Omental fat pad (tissue), 4 donors: ENCODE results near the gene SHB. TPM values are rescaled to one million over a fixed set of nuclear protein-coding genes. Genes with fewer than 3 reads are reported as not detected.
A peak's percentile ranks its signal among the peaks of the same experiment; 100 is the strongest.
"Not testable (repeated sequence)": the region's sequence is repeated elsewhere in the genome, so short reads cannot be mapped to it uniquely, and the experiment has no call there.

Source experiments
- ATAC-seq: fragments of 150-250 bp; one replicate; pipeline ENCODE4 v1.9.1; 2016; ENCODE audit warnings: mild to moderate bottlenecking, moderate library complexity; ENCODE audit not compliant: low FRiP score
- DNase-seq: peaks from one replicate; pipeline ENCODE4 v3.0.0-alpha.2; 2019; ENCODE audit warnings: low spot score
- CTCF ChIP-seq, 3 donors: fragments of 450-650 bp; IDR thresholded peaks; one replicate each; pipeline ENCODE4 v1.5.1; 2016 to 2017; ENCODE audit warnings: antibody characterized with exemption in 3 of 3, mild to moderate bottlenecking in 3 of 3, moderate library complexity in 2 of 3
- total RNA-seq, 4 donors: library from RNA; depleted of rRNA; stranded (reverse); fragments of >200 nt; gene quantifications; one replicate each; pipeline ENCODE4 v1.1.0, GENCODE V29; 2016

Gene SHB
- total RNA-seq, 4 donors from 2014 or later: 10.4 to 61.6 (median 20.7) TPM

- no peak for DNase-seq
- no peak for TF ChIP-seq CTCF (IDR thresholded peaks at IDR 0.05)
- ATAC-seq: no peak
Measured at GRCh38 chr9:37966412-37967013, 102.5 kb downstream of the SHB start.

- not testable (repeated sequence) for DNase-seq
- ATAC-seq: peak; percentile 34
Measured at GRCh38 chr9:37965676-37966345, 103.2 kb downstream of the SHB start.

GRCh38 chr9:37965116-37965515 is 103.9 kb downstream of the SHB start:
- ATAC-seq (no peak), DNase-seq (no peak)
- TF ChIP-seq CTCF (IDR thresholded peaks at IDR 0.05): no peak

GRCh38 chr9:37964740-37965081 is 104.3 kb downstream of the SHB start:
- no peak for TF ChIP-seq CTCF (IDR thresholded peaks at IDR 0.05)
- ATAC-seq (no peak), DNase-seq (no peak)

- TF ChIP-seq CTCF (IDR thresholded peaks at IDR 0.05): no peak
- no peak for DNase-seq
Measured at GRCh38 chr9:37963936-37964739, 104.9 kb downstream of the SHB start.

GRCh38 chr9:37961351-37961750 is 107.7 kb downstream of the SHB start:
- no peak for DNase-seq
- no peak for TF ChIP-seq CTCF (IDR thresholded peaks at IDR 0.05)
- ATAC-seq: no peak

More at GRCh38 chr9:37963936-37964739, 104.9 kb downstream of the SHB start:
- ATAC-seq: peak; percentile 72

- ATAC-seq: no peak
- no peak for TF ChIP-seq CTCF (IDR thresholded peaks at IDR 0.05)
- DNase-seq: no peak
Measured at GRCh38 chr9:37960631-37961030, 108.4 kb downstream of the SHB start.
